AG10803 (cell line): ENCODE data around the gene MAP3K2.
A peak's percentile ranks its signal among the peaks of the same experiment; 100 is the strongest.

ENCODE experiments used
- DNase-seq: peaks from one replicate; pipeline ENCODE4 v3.0.0; 2010; ENCODE audit warnings: low read depth
- H3K4me3 ChIP-seq: 2 replicates; pipeline ENCODE4 v1.5.1; 2011; ENCODE audit warnings: mild to moderate bottlenecking, low read length, control low read depth
- CTCF ChIP-seq: conservative IDR thresholded peaks from 2 replicates; pipeline ENCODE4 v1.5.1; 2011; ENCODE audit warnings: mild to moderate bottlenecking, low read length, control low read depth, inconsistent platforms

The MAP3K2 gene

DNA sequence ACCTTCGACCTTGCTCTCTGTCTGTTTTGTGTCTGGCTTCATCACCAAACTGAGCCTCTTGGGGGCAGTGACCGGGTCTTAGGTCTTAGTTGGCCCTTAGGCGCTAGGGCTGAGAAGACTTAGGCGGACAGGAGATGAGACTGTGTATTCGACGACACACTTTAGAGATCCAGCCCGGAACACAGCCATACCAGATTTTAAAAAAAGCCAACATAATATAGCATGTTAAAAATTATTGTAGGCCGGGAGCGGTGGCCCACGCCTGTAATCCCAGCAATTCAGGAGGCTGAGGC, 21.0 kb upstream of the MAP3K2 start:
- DNase-seq = no peak
- no peak for TF ChIP-seq CTCF

GRCh38 chr2:127408004-127408806, 20.4 kb upstream of the MAP3K2 start:
- H3K4me3 ChIP-seq = peak overlapping the region; percentile 52
- peak; percentile 85 for DNase-seq
- TF ChIP-seq CTCF = no peak

More for the DNA sequence above, 21.0 kb upstream of the MAP3K2 start:
- peak overlapping the region; percentile 52 for H3K4me3 ChIP-seq

GRCh38 chr2:127407661-127408003, 19.9 kb upstream of the MAP3K2 start:
- DNase-seq = no peak
- no peak for TF ChIP-seq CTCF
- peak overlapping the region; percentile 23; the same call in 1 of the 2 replicates for H3K4me3 ChIP-seq

GRCh38 chr2:127407091-127407490, 19.3 kb upstream of the MAP3K2 start:
- H3K4me3 ChIP-seq = no peak overlapping the region
- DNase-seq = no peak
- no peak for TF ChIP-seq CTCF

GRCh38 chr2:127406454-127406853, 18.7 kb upstream of the MAP3K2 start:
- no peak for TF ChIP-seq CTCF
- H3K4me3 ChIP-seq = no peak overlapping the region
- DNase-seq = peak; percentile 60

DNA sequence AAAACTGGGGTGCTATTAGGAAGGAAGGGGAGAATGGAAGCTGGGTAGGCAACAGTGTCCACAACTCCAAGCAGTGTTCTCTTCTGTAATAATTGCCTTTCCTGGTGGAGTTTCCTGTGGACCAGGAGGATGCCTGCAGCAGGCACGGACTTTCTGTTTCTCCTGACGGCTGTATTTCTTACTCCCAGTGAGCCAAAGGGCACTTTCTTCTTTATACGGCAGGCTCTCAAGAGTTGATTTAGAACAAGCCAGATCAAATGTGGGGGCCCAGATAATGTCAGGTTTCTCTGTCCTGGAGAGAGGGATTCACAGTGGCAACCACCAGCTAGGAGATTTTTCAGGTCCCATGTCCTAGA, 17.5 kb upstream of the MAP3K2 start:
- DNase-seq = no peak
- H3K4me3 ChIP-seq = no peak overlapping the region
- TF ChIP-seq CTCF = no peak

DNA sequence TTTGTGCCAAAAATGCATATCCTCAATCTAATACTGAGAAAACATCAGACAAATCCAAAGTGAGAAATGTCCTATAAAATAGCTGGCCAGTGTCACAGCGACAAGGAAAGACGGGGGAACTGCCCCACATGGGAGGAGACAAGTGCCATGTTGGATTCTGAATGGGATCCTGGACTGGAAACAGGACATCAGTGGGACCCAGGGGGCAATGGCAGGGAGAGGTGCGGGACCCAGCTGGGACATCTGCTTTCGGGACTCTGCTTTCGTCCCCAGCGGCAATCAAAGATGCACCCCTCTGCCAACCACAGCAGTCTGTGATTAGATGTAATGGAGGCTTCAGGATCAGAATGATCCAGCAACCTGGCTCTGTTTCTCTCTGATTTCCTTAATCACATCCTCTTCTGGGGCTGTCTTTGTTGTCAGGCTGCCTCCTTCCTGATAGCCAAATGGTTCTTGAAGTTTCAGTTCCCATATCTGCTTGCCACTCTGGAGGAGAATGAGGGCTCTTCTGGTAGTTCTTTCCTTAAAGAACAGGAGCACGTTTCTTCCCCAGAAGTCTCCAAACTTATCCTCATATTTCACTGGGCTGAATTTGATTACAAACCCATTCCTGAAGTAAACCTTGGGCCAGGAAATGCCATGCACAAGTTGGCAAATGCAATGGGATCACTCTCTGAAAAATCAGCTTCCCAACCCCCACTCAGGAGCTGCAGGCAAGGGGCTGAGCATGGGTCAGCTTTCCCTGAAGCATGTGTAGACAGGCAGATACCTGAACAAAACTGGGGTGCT, 16.9 kb upstream of the MAP3K2 start:
- no peak for TF ChIP-seq CTCF
- DNase-seq = no peak
- no peak overlapping the region for H3K4me3 ChIP-seq
